Peyer's patch (tissue), 4 donors: ENCODE measurements around the gene C12orf54.

Experiments
- CTCF ChIP-seq, 6 experiments: fragments of 450-650 bp in 4 of 6; fragments of 200-600 bp in 2 of 6; sonication (generic) in 1 of 6; IDR thresholded peaks; one replicate each; pipeline ENCODE4 v1.5.1; 2017 to 2019; ENCODE audit warnings: antibody characterized with exemption in 6 of 6, mild to moderate bottlenecking in 3 of 6, moderate library complexity in 1 of 6
- POLR2A ChIP-seq, 2 donors: fragments of 450-650 bp; IDR thresholded peaks; one replicate each; pipeline ENCODE4 v1.5.1; 2017; ENCODE audit warnings: antibody characterized with exemption in 2 of 2, mild to moderate bottlenecking in 2 of 2, moderate library complexity in 2 of 2

GRCh38 chr12:48512855-48513254 lies 30.6 kb downstream of the C12orf54 start:
- TF ChIP-seq CTCF (IDR thresholded peaks at IDR 0.05) (no peak), POLR2A (IDR thresholded peaks at IDR 0.05) (no peak)
